Skeletal muscle satellite cell (primary cell): Measurements from ENCODE around the gene PLD3.

Experiments
- H3K27me3 ChIP-seq: 2 replicates; pipeline ENCODE4 v1.7.0; 2013; ENCODE audit warnings: low read length; ENCODE audit not compliant: control insufficient read depth, insufficient read depth
- H3K36me3 ChIP-seq: 2 replicates; pipeline ENCODE4 v1.7.0; 2013; ENCODE audit warnings: mild to moderate bottlenecking, control low read depth, low read length; ENCODE audit not compliant: insufficient read depth
- H3K4me1 ChIP-seq: 2 replicates; pipeline ENCODE4 v1.7.0; 2013; ENCODE audit warnings: low read length; ENCODE audit not compliant: control insufficient read depth, insufficient read depth
- H3K4me2 ChIP-seq: 2 replicates; pipeline ENCODE4 v1.7.0; 2013; ENCODE audit warnings: mild to moderate bottlenecking, low read length
- H3K4me3 ChIP-seq: 2 replicates; pipeline ENCODE4 v1.7.0; 2013; ENCODE audit warnings: low read length
- H3K9ac ChIP-seq: 2 replicates; pipeline ENCODE4 v1.7.0; 2013; ENCODE audit warnings: mild to moderate bottlenecking, low read depth, low read length, moderate library complexity
- H3K9me3 ChIP-seq: replicated peaks from 2 replicates; pipeline ENCODE4 v1.7.0; 2013; ENCODE audit warnings: mild to moderate bottlenecking, control low read depth, low read length

The PLD3 gene

GRCh38 chr19:40379446-40380198 lies 31.1 kb downstream of the PLD3 start:
- no peaks in the 10 kb centered on the region for H3K4me1 ChIP-seq
- H3K9me3 ChIP-seq, result no peaks in the 10 kb centered on the region
- no peak overlapping the region for H3K4me2 ChIP-seq
- no peak overlapping the region for H3K4me3 ChIP-seq
- no peak overlapping the region for H3K9ac ChIP-seq
- H3K27me3 ChIP-seq, result no peaks in the 10 kb centered on the region
- peaks cover 4% of the 10 kb centered on the region for H3K36me3 ChIP-seq

- Histone ChIP-seq H3K9ac (no peak overlapping the region), H3K9me3 (no peaks in the 10 kb centered on the region), H3K27me3 (peaks cover 2% of the 10 kb centered on the region), H3K4me2 (no peak overlapping the region), H3K4me3 (no peak overlapping the region), H3K36me3 (peaks cover 4% of the 10 kb centered on the region), H3K4me1 (no peaks in the 10 kb centered on the region)
Measured at GRCh38 chr19:40380199-40381037, 31.9 kb downstream of the PLD3 start.

- Histone ChIP-seq H3K36me3 (peaks cover 4% of the 10 kb centered on the region), H3K4me1 (no peaks in the 10 kb centered on the region), H3K9me3 (no peaks in the 10 kb centered on the region), H3K27me3 (peaks cover 2% of the 10 kb centered on the region), H3K9ac (no peak overlapping the region), H3K4me2 (no peak overlapping the region), H3K4me3 (no peak overlapping the region)
Measured at GRCh38 chr19:40381321-40381720, 32.8 kb downstream of the PLD3 start.

- H3K4me2 ChIP-seq, result no peak overlapping the region
- H3K4me1 ChIP-seq, result no peaks in the 10 kb centered on the region
- no peak overlapping the region for H3K4me3 ChIP-seq
- no peaks in the 10 kb centered on the region for H3K36me3 ChIP-seq
- H3K9me3 ChIP-seq, result no peaks in the 10 kb centered on the region
- H3K27me3 ChIP-seq, result peaks cover 2% of the 10 kb centered on the region
- no peak overlapping the region for H3K9ac ChIP-seq
Measured at GRCh38 chr19:40383668-40384248, 35.3 kb downstream of the PLD3 start.

- Histone ChIP-seq H3K27me3 (peaks cover 2% of the 10 kb centered on the region), H3K4me2 (no peak overlapping the region), H3K4me1 (no peaks in the 10 kb centered on the region), H3K9me3 (no peaks in the 10 kb centered on the region), H3K36me3 (no peaks in the 10 kb centered on the region), H3K9ac (no peak overlapping the region), H3K4me3 (no peak overlapping the region)
Measured at GRCh38 chr19:40387155-40387554, 38.7 kb downstream of the PLD3 start.

GRCh38 chr19:40388481-40388880 lies 40.0 kb downstream of the PLD3 start:
- Histone ChIP-seq H3K9me3 (no peaks in the 10 kb centered on the region), H3K9ac (no peak overlapping the region), H3K27me3 (peaks cover 2% of the 10 kb centered on the region)

GRCh38 chr19:40389404-40390083 lies 41.0 kb downstream of the PLD3 start:
- Histone ChIP-seq H3K4me2 (no peak overlapping the region), H3K4me3 (no peak overlapping the region), H3K9ac (no peak overlapping the region), H3K27me3 (peaks cover 2% of the 10 kb centered on the region), H3K36me3 (no peaks in the 10 kb centered on the region), H3K4me1 (no peaks in the 10 kb centered on the region), H3K9me3 (no peaks in the 10 kb centered on the region)

More at GRCh38 chr19:40388481-40388880, 40.0 kb downstream of the PLD3 start:
- Histone ChIP-seq H3K4me1 (no peaks in the 10 kb centered on the region), H3K4me2 (no peak overlapping the region), H3K4me3 (no peak overlapping the region), H3K36me3 (no peaks in the 10 kb centered on the region)

GRCh38 chr19:40390084-40390742 lies 41.7 kb downstream of the PLD3 start, which contains the start of gene HIPK4:
HIPK4 (minus strand) TSS chr19:40390181; CDS start chr19:40389902, 279 bp downstream.
- H3K27me3 ChIP-seq, result no peaks in the 10 kb centered on the region
- H3K4me1 ChIP-seq, result no peaks in the 10 kb centered on the region
- H3K36me3 ChIP-seq, result no peaks in the 10 kb centered on the region
- H3K4me3 ChIP-seq, result no peak within 1 kb of the TSS
- H3K9me3 ChIP-seq, result no peaks in the 10 kb centered on the region
- H3K4me2 ChIP-seq, result no peak within 1 kb of the TSS
- no peak within 1 kb of the TSS for H3K9ac ChIP-seq

GRCh38 chr19:40392123-40392522 lies 43.6 kb downstream of the PLD3 start:
- no peaks in the 10 kb centered on the region for H3K9me3 ChIP-seq
- no peaks in the 10 kb centered on the region for H3K27me3 ChIP-seq
- no peak overlapping the region for H3K4me3 ChIP-seq
- H3K9ac ChIP-seq, result no peak overlapping the region
- no peaks in the 10 kb centered on the region for H3K4me1 ChIP-seq
- no peak overlapping the region for H3K4me2 ChIP-seq
- H3K36me3 ChIP-seq, result no peaks in the 10 kb centered on the region

- Histone ChIP-seq H3K4me1 (no peaks in the 10 kb centered on the region), H3K4me2 (no peak overlapping the region), H3K36me3 (no peaks in the 10 kb centered on the region), H3K27me3 (no peaks in the 10 kb centered on the region), H3K4me3 (no peak overlapping the region), H3K9me3 (no peaks in the 10 kb centered on the region), H3K9ac (no peak overlapping the region)
Measured at GRCh38 chr19:40392894-40393517, 44.5 kb downstream of the PLD3 start.
